ENCODE results near the gene EML6. TPM values are rescaled to one million over a fixed set of nuclear protein-coding genes. Genes with fewer than 3 reads are reported as not detected.

The EML6 gene
- polyA plus RNA-seq, 1 donor (not counting 4 experiments of a cell fraction or from before 2014, with no cell fraction given) = 0.96 TPM

DNA sequence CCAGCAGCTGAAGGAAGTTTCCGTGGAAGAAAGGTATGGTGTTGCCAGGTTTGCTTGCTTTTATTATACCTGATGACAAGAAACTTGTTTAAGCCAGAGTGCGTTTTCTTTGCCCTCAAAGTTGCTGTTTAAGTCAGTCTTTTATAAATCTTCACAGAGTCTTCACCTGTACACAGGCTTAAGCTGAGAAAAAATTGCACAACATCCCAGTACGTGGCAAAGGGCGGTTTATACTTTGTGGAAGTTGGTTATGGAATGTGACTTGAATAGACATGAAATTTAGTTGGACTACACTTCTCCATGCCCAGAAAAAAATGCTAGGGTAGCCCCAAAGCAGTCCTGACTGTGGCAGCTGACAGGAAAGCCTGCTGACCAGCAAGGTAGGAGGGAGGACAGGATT is 205.3 kb downstream of the EML6 start:
- TF ChIP-seq, protein P1, sequence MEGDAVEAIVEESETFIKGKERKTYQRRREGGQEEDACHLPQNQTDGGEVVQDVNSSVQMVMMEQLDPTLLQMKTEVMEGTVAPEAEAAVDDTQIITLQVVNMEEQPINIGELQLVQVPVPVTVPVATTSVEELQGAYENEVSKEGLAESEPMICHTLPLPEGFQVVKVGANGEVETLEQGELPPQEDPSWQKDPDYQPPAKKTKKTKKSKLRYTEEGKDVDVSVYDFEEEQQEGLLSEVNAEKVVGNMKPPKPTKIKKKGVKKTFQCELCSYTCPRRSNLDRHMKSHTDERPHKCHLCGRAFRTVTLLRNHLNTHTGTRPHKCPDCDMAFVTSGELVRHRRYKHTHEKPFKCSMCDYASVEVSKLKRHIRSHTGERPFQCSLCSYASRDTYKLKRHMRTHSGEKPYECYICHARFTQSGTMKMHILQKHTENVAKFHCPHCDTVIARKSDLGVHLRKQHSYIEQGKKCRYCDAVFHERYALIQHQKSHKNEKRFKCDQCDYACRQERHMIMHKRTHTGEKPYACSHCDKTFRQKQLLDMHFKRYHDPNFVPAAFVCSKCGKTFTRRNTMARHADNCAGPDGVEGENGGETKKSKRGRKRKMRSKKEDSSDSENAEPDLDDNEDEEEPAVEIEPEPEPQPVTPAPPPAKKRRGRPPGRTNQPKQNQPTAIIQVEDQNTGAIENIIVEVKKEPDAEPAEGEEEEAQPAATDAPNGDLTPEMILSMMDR (optimal IDR thresholded peaks at IDR 0.05 in 1 of 3, IDR thresholded peaks at IDR 0.05 in 1 of 3, conservative IDR thresholded peaks at IDR 0.05 in 1 of 3; ENCODE audit: extremely low read depth in 1 of 3, insufficient read depth in 2 of 3, low read length in 3 of 3) = no peak
- no peak for TF ChIP-seq EZH2 (IDR thresholded peaks at IDR 0.05; ENCODE audit: low read length)
- H3K4me2 ChIP-seq (ENCODE audit: control insufficient read depth, extremely low read depth, insufficient read depth, low read depth, low read length) = peak overlapping the region; percentile 19
- peak; percentile 51 for FAIRE-seq
- no peaks in the 10 kb centered on the region for H3K27me3 ChIP-seq (ENCODE audit: control insufficient read depth, extremely low read depth, insufficient read depth, low read length)
- H4K20me1 ChIP-seq (ENCODE audit: control insufficient read depth, extremely low read depth, insufficient read depth, low read length) = no peaks in the 10 kb centered on the region
- H3K27ac ChIP-seq (ENCODE audit: control insufficient read depth, insufficient read depth, low read length) = no peak overlapping the region
- no peak for DNase-seq (ENCODE audit: low read depth, low spot score)
- H2AFZ ChIP-seq (ENCODE audit: control insufficient read depth, low read length) = peak overlapping the region; percentile 7
- H3K4me3 ChIP-seq (ENCODE audit: control insufficient read depth in 2 of 3, extremely low read depth in 1 of 3, insufficient read depth in 2 of 3, low read depth in 1 of 3, low read length in 3 of 3) = no peak overlapping the region
- no peaks in the 10 kb centered on the region for H3K9me3 ChIP-seq (ENCODE audit: control insufficient read depth, low read depth, low read length)
- dilution Hi-C loops (cut with MboI; ENCODE audit: extremely low pct_ligation_motif_present, low sequenced_read_pairs) = no loop called here
- no peaks in the 10 kb centered on the region for H3K79me2 ChIP-seq (ENCODE audit: control insufficient read depth, insufficient read depth, low read length)
- peaks cover 11% of the 10 kb centered on the region for H3K4me1 ChIP-seq (ENCODE audit: control insufficient read depth, extremely low read depth, insufficient read depth, low read length)
- H3K36me3 ChIP-seq (ENCODE audit: control insufficient read depth in 2 of 2, extremely low read depth in 1 of 2, insufficient read depth in 2 of 2, low read length in 2 of 2) = no peaks in the 10 kb centered on the region
- no peak overlapping the region for H3K9ac ChIP-seq (ENCODE audit: control insufficient read depth, extremely low read depth, insufficient read depth, low read length)
- H3K9me1 ChIP-seq (ENCODE audit: control insufficient read depth, extremely low read depth, insufficient read depth, low read length) = no peaks in the 10 kb centered on the region

DNA sequence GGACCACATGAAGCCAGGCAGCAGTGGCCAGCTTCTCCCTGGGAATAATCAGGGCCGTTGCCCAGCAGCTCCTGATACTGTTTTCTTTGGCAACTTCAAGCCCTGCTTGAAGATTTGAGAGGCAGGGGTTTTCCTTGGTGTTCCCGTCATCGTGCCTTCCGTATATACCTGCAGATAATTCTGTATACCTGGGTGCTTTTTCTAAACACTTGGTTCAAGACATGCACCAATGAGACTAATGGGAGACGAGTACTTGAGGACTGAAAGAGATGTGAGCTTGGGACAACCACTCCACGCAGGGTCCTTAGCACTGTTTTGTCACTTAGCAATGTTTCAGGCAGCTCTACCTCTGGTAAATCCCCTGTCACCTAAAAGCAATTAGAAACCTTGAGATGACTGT is 208.0 kb downstream of the EML6 start:
- dilution Hi-C loops (cut with MboI; ENCODE audit: extremely low pct_ligation_motif_present, low sequenced_read_pairs) = no loop called here
- H3K4me3 ChIP-seq (ENCODE audit: control insufficient read depth in 2 of 3, extremely low read depth in 1 of 3, insufficient read depth in 2 of 3, low read depth in 1 of 3, low read length in 3 of 3) = no peak overlapping the region
- no peaks in the 10 kb centered on the region for H3K9me1 ChIP-seq (ENCODE audit: control insufficient read depth, extremely low read depth, insufficient read depth, low read length)
- no peaks in the 10 kb centered on the region for H3K9me3 ChIP-seq (ENCODE audit: control insufficient read depth, low read depth, low read length)
- H3K27ac ChIP-seq (ENCODE audit: control insufficient read depth, insufficient read depth, low read length) = no peak overlapping the region
- H3K9ac ChIP-seq (ENCODE audit: control insufficient read depth, extremely low read depth, insufficient read depth, low read length) = no peak overlapping the region
- FAIRE-seq (no peak), DNase-seq (ENCODE audit: low read depth, low spot score) (no peak)
- H3K4me1 ChIP-seq (ENCODE audit: control insufficient read depth, extremely low read depth, insufficient read depth, low read length) = peaks cover 11% of the 10 kb centered on the region
- no peaks in the 10 kb centered on the region for H4K20me1 ChIP-seq (ENCODE audit: control insufficient read depth, extremely low read depth, insufficient read depth, low read length)
- no peak for TF ChIP-seq EZH2 (IDR thresholded peaks at IDR 0.05; ENCODE audit: low read length)
- TF ChIP-seq, protein P1 (optimal IDR thresholded peaks at IDR 0.05 in 1 of 3, IDR thresholded peaks at IDR 0.05 in 1 of 3, conservative IDR thresholded peaks at IDR 0.05 in 1 of 3; ENCODE audit: extremely low read depth in 1 of 3, insufficient read depth in 2 of 3, low read length in 3 of 3) = no peak
- H3K79me2 ChIP-seq (ENCODE audit: control insufficient read depth, insufficient read depth, low read length) = no peaks in the 10 kb centered on the region
- H3K36me3 ChIP-seq (ENCODE audit: control insufficient read depth in 2 of 2, extremely low read depth in 1 of 2, insufficient read depth in 2 of 2, low read length in 2 of 2) = no peaks in the 10 kb centered on the region
- no peaks in the 10 kb centered on the region for H3K27me3 ChIP-seq (ENCODE audit: control insufficient read depth, extremely low read depth, insufficient read depth, low read length)
- H3K4me2 ChIP-seq (ENCODE audit: control insufficient read depth, extremely low read depth, insufficient read depth, low read depth, low read length) = no peak overlapping the region
- no peak overlapping the region for H2AFZ ChIP-seq (ENCODE audit: control insufficient read depth, low read length)

Data from keratinocyte (primary cell).